Urinary bladder (tissue), 4 donors: ENCODE results near the gene ATP4A. TPM values are rescaled to one million over a fixed set of nuclear protein-coding genes. Genes with fewer than 3 reads are reported as not detected.
"Not testable (repeated sequence)": the region's sequence is repeated elsewhere in the genome, so short reads cannot be mapped to it uniquely, and the experiment has no call there.

Source experiments
- DNase-seq: peaks from one replicate; pipeline ENCODE4 v3.0.0-alpha.2; 2015; ENCODE audit errors: extremely low spot score
- H3K27ac ChIP-seq: one replicate; pipeline ENCODE4 v1.5.1; 2013; ENCODE audit warnings: low read depth, mild to moderate bottlenecking, moderate library complexity
- H3K36me3 ChIP-seq: one replicate; pipeline ENCODE4 v1.6.1; 2013; ENCODE audit warnings: mild to moderate bottlenecking, moderate library complexity; ENCODE audit not compliant: insufficient read depth
- H3K4me1 ChIP-seq: one replicate; pipeline ENCODE4 v1.6.1; 2013; ENCODE audit warnings: mild to moderate bottlenecking, moderate library complexity; ENCODE audit not compliant: insufficient read depth
- H3K4me3 ChIP-seq: one replicate; pipeline ENCODE4 v1.5.1; 2013; ENCODE audit warnings: low read depth, low read length
- WGBS: extraction: QIAGEN DNeasy Blood & Tissue Kit; methylation state at CpG from one replicate; pipeline ENCODE4 v1.1.7; 2013; 5-methylcytosine and 5-hydroxymethylcytosine counted together
- polyA plus RNA-seq: library from polyadenylated mRNA; stranded (reverse); fragments of 200-250 nt; gene quantifications from one replicate; pipeline ENCODE4 v1.2.3, GENCODE V29; 2013
- total RNA-seq: library from RNA; depleted of rRNA; stranded (reverse); fragments of >200 nt; gene quantifications from one replicate; pipeline ENCODE4 v1.2.3, GENCODE V29; 2014
- donor health status: healthy with polysubstance abuse.
- donor health status: healthy.

ATP4A gene
- total RNA-seq (not detected), polyA plus RNA-seq (not detected)

DNA sequence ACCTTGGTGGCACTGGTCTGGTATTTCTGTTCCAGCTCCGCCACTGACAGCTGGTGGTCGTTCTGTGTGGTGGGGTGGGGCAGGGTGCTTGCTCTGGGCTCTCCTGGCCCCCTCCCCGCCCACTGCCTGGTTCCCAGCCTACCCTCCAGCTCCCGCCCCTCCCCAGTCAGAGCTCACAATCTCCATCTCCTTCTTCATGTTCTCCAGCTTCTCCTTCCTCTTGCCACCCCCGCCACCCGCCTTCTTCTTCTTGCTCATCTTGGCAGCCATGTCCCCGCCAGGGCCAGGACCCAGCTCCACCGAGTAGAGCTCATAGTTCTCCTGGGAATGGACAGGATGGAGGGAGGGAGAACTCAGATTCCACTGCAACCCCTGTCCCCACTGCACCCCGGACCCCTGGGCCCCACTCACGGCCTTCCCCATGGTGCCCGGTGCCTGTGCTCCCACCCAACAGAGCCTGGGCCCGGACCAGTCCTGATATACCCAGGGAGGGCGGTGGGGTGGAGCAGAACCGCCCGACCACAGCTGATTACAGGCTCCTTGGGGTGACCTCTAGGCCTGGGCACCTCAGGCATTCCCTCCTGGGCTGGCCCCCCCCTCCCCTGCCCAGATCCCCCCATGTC is at the start of gene ATP4A:
Gene ATP4A, minus strand, starts transcription at position 452 of the 623 bp plus-strand sequence. Its CDS starts 29 bp downstream, at position 423.
- Histone ChIP-seq H3K4me3 (no peak within 1 kb of the TSS), H3K27ac (no peak within 1 kb of the TSS), H3K36me3 (no peaks in the 10 kb centered on the region), H3K4me1 (no peaks in the 10 kb centered on the region)
- WGBS, result 67% methylated on average over 15 of the region's 15 CpGs
- no peak for DNase-seq

DNA sequence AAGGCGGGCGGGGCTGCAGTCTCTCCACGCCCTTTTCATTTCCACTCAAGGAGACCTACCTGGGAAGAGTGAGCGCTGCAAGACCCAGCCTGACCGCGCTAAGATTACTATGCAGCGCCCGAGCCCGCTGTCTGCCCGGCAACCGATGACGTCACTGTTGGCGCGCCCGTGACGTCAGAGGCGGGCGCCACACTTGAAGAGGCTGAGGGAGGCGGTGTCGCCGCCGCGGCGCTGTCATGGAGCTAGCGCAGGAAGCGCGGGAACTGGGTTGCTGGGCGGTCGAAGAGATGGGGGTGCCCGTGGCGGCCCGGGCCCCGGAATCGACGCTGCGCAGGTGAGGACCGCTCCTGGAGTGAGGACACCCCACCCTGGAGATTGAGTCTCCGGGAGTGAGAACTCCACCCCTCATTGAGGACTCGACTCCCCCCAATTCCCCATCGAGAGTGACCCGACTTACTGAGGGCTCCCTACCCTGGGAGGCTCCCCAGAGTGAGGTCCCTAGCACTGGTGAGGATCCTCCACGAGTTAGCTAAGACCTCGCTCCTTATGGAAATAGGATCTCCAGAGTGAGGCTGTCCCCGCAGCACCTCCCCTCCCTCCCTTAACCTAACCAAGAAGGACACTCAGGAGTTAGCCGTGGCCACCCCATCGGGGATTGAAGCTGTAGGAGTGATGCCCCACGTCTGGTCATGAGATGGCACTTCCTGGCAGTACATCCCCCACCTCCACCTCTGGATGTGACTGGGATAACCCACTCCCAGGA is 49.3 kb upstream of the ATP4A start, which contains the start of gene HAUS5:
Gene HAUS5, plus strand, starts transcription at position 177 of the 763 bp plus-strand sequence. Its CDS starts 60 bp downstream, at position 237.
- H3K36me3 ChIP-seq, result no peaks in the 10 kb centered on the region
- H3K27ac ChIP-seq, result no peak within 1 kb of the TSS
- H3K4me3 ChIP-seq, result peak within 1 kb of the TSS; percentile 51
- peak; percentile 60 for DNase-seq
- no peaks in the 10 kb centered on the region for H3K4me1 ChIP-seq
- WGBS, result under 1% methylated on average over 47 of the region's 47 CpGs

GRCh38 chr19:35612224-35612558 is 48.7 kb upstream of the ATP4A start:
- DNase-seq, result no peak
- 32% methylated on average over 9 of the region's 9 CpGs for WGBS
- Histone ChIP-seq H3K4me1 (no peaks in the 10 kb centered on the region), H3K4me3 (peak overlapping the region; percentile 51), H3K36me3 (no peaks in the 10 kb centered on the region), H3K27ac (no peak overlapping the region)

GRCh38 chr19:35609851-35610353 is 46.4 kb upstream of the ATP4A start:
- 67% methylated on average over 6 of the region's 6 CpGs for WGBS
- no peaks in the 10 kb centered on the region for H3K36me3 ChIP-seq
- H3K4me1 ChIP-seq, result no peaks in the 10 kb centered on the region
- H3K4me3 ChIP-seq, result no peak overlapping the region
- H3K27ac ChIP-seq, result no peak overlapping the region
- no peak for DNase-seq

DNA sequence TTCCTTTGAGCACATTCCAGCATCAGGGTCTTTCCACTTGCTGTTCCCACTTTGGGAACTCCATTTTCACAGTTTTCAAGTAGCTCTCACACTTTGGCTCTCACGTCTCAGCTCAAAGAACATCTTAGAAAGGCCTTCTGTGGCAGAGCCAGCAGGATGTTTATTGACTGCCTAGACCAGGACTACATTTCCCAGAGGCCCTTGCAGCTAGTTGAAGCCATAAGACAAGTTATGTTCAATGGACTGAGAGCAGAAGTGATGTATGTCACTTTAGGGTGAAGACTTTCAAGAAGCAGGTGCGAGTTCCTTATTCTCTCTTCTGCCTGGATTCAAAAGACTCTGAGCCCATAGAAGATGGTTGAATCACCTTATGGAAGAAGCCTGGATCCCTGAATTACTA is 44.8 kb upstream of the ATP4A start:
- Histone ChIP-seq H3K27ac (no peak overlapping the region), H3K4me3 (no peak overlapping the region), H3K36me3 (no peaks in the 10 kb centered on the region), H3K4me1 (no peaks in the 10 kb centered on the region)
- DNase-seq, result no peak
- WGBS, result 75% methylated on average over 2 of the region's 2 CpGs

DNA sequence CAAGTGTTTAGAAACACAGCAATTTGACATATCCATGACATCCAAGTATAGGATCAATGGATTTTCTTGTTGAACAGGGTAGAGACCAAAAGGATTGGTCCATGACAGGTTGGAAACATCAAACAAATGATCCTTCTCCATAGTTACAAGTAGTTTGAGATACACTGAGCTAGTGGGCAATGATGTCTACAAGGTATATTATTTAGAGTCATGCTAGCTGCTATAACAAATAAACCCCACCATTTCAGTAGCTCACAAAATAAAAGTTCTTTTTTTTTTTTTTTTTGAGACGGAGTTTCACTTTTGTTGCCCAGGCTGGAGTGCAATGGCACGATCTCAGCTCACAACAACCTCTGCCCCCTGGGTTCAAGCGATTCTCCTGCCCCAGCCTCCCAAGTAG is 44.2 kb upstream of the ATP4A start:
- DNase-seq, result no peak
- WGBS, result 74% methylated on average over 3 of the region's 3 CpGs
- no peak overlapping the region for H3K27ac ChIP-seq
- H3K36me3 ChIP-seq, result no peaks in the 10 kb centered on the region
- no peak overlapping the region for H3K4me3 ChIP-seq
- H3K4me1 ChIP-seq, result no peaks in the 10 kb centered on the region

- WGBS, result 87% methylated on average over 8 of the region's 8 CpGs
- not testable (repeated sequence) for H3K4me3 ChIP-seq, H3K36me3 ChIP-seq, H3K27ac ChIP-seq, DNase-seq, H3K4me1 ChIP-seq
Observed at GRCh38 chr19:35607170-35607569, 43.7 kb upstream of the ATP4A start.

DNA sequence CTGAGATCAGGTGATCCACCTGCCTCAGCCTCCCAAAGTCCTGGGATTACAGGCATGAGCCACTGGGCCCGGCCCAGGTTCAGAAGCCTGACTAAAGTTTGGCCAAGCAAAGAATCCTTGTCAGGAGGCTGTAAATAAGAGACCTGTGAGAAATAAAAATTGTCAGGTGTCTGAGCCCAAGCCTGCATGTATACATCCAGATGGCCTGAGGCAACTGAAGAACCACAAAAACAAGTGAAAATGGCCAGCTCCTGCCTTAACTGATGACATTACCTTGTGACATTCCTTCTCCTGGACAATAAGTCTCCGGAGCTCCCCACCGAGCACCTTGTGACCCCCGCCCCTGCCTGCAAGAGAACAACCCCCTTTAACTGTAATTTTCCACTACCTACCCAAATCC is 41.0 kb upstream of the ATP4A start:
- H3K4me3 ChIP-seq, H3K36me3 ChIP-seq, H3K27ac ChIP-seq, H3K4me1 ChIP-seq, DNase-seq: not testable (repeated sequence)
- 82% methylated on average over 4 of the region's 4 CpGs for WGBS

- Histone ChIP-seq H3K4me1 (no peaks in the 10 kb centered on the region), H3K4me3 (no peak overlapping the region), H3K27ac (no peak overlapping the region), H3K36me3 (no peaks in the 10 kb centered on the region)
- 77% methylated on average over 3 of the region's 3 CpGs for WGBS
- DNase-seq, result no peak
Observed at GRCh38 chr19:35601971-35602370, 38.5 kb upstream of the ATP4A start.

DNA sequence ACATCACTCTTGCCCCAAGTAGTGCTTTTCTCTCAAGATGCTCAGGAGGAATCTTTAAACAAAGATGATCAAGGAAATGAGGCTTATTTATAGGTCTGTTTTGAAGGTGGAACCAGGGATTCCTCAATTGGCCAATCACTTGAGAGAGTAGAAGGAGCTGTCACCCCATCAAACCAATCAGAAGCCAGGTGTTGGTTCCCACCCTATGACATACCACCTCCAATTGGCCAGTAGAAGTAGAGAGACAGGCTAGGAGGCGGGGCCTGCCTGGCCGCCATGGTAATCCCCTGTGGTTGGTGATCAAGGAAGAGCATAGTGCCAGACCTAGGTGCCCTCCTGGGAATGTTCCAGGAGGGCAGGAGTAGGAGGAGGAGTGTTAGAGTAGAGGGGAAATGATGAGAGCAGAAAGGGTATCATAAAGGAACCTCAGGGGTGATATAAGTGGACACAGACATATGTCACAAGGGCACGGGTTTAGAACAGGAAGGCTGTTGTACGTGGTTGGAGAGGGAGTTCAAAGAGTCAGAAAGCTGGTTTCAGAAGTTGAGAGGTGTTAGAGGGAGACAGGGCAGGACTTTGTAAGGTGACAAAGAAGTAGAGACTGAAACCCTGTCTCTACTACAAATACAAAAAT is 33.0 kb upstream of the ATP4A start:
- Histone ChIP-seq H3K27ac (no peak overlapping the region), H3K4me1 (no peaks in the 10 kb centered on the region), H3K4me3 (no peak overlapping the region), H3K36me3 (no peaks in the 10 kb centered on the region)
- 65% methylated on average over 4 of the region's 4 CpGs for WGBS
- no peak for DNase-seq

- H3K27ac ChIP-seq, result no peak overlapping the region
- no peak overlapping the region for H3K4me3 ChIP-seq
- 98% methylated on average over 1 of the region's 1 CpG for WGBS
- no peaks in the 10 kb centered on the region for H3K36me3 ChIP-seq
- DNase-seq, result no peak
- no peaks in the 10 kb centered on the region for H3K4me1 ChIP-seq
Observed at GRCh38 chr19:35595928-35596327, 32.5 kb upstream of the ATP4A start.

DNA sequence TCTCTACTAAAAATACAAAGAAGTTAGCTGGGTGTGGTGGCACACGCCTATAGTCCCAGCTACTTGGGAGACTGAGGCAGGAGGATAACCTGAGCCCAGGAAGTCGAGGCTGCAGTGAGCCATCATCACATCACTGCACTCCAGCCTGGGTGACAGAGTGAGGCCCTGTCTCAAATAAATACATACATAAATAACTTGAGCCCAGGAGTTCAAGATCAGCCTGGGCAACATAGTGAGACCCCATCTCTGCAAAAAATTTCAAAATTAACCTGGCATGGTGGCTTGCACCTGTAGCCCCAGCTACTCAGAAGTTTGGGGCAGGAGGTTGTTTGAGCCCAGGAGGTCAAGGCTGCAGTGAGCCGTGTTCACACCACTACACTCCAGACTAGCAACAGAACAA is 31.6 kb upstream of the ATP4A start:
- H3K36me3 ChIP-seq, H3K27ac ChIP-seq, H3K4me1 ChIP-seq, H3K4me3 ChIP-seq, DNase-seq: not testable (repeated sequence)
- 78% methylated on average over 3 of the region's 3 CpGs for WGBS

- no peak overlapping the region for H3K27ac ChIP-seq
- no peak overlapping the region for H3K4me3 ChIP-seq
- WGBS, result 21% methylated on average over 8 of the region's 8 CpGs
- no peaks in the 10 kb centered on the region for H3K36me3 ChIP-seq
- no peaks in the 10 kb centered on the region for H3K4me1 ChIP-seq
- DNase-seq, result no peak
Observed at GRCh38 chr19:35592226-35592625, 28.8 kb upstream of the ATP4A start.

DNA sequence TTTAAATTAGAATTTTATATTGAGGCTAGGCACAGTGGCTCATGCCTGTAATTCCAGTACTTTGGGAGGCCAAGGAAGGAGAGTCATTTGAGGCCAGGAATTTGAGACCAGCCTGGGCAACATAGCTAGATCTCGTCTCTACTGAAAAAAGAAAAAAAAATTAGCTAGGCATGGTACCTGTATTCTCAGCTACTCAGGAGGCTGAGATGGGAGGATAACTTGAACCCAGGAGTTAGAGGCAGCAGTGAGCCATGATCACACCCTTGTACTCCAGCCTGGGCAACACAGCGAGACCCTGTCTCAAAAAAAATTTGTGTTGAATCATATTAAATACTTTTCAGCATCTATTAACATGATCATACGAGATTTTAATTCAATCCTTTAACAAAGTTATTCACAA is 27.4 kb upstream of the ATP4A start:
- no peak for DNase-seq
- Histone ChIP-seq H3K4me3 (no peak overlapping the region), H3K36me3 (no peaks in the 10 kb centered on the region), H3K27ac (no peak overlapping the region), H3K4me1 (no peaks in the 10 kb centered on the region)
- 83% methylated on average over 3 of the region's 3 CpGs for WGBS
